Measurements from ENCODE around the gene FAN1.
"Not testable (repeated sequence)": the region's sequence is repeated elsewhere in the genome, so short reads cannot be mapped to it uniquely, and the experiment has no call there.

The FAN1 gene

GRCh38 chr15:30903497-30904187 lies at the start of gene FAN1:
Gene FAN1 (plus strand): TSS chr15:30903915. CDS start chr15:30904664, 749 bp downstream.
- DNase-seq: peak; percentile 49

GRCh38 chr15:30859091-30859874 lies 44.4 kb upstream of the FAN1 start:
- no peak for DNase-seq

DNA sequence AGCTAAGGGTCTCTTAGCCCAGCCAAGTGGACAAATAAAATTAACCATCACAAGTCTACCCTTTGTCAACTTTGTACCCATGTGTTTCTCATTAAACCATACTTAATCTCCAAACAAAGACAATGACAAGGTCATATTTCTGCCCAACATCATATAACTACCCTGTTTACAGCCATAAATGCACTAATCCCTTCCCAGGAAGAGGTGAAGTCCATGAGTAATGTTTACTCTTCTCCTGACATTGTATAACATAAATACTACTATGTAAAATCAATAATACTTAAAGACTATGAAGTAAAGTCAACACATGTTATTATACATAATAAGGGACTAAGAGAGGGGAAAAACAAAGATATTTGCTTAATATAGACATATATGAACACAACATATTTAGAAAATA lies 38.5 kb upstream of the FAN1 start:
- DNase-seq: no peak

DNA sequence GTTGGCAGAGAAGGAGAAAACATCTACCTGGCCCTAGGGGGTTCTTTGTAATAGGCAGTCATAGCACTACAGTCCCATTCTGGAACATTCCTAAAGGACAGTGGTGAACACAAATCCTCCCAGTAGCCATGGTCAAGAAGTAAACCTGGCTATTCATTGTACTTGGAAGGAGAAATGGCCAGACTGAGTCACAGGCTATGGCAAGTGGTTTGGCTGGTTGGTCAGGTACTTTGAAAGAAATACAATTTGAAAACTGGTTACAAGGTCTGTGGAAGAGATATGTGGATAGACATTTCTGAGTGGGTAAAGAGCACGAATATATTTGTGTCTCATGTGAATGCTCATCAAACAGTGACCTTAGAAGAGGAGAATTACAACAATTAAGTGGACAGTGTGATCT lies 33.0 kb upstream of the FAN1 start:
- no peak for DNase-seq

DNA sequence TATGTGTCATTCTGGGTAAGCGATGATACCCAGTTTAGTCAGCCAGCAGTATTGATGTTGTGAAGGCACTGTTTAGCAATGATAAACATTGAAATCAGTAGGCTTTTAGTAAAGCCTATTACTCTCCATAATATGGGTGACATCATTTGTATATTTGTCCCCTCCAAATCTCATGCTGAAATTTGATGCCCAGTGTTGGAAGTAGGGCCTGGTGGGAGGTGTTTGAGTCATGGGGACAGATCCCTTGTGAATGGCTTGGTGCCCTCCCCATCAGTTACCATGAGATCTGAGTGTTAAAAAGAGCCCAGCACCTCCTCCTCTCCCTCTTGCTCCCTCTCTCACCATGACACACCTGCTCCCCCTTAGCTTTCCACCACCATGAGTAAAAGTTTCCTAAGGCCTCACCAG lies 31.4 kb upstream of the FAN1 start:
- DNase-seq: no peak

GRCh38 chr15:30877070-30877469 lies 26.6 kb upstream of the FAN1 start:
- DNase-seq: no peak

DNA sequence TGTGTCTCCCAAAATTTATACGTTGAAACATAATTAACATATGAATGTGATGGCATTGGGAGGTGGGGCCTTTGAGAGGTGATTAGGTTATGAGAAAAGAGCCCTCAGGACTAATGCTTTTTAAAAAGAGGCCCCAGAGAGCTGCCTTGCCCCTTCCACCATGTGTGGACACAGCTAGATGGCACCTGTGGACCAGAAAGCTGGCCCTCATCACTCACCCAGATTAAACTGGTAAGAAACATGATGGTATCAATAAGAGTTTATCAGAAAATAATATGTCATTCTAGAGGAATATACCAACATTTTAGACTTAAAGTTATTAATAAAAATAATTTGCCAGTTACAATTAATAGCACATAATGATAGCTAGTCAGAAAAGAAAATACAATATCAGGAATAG lies 25.2 kb upstream of the FAN1 start:
- DNase-seq: no peak

DNA sequence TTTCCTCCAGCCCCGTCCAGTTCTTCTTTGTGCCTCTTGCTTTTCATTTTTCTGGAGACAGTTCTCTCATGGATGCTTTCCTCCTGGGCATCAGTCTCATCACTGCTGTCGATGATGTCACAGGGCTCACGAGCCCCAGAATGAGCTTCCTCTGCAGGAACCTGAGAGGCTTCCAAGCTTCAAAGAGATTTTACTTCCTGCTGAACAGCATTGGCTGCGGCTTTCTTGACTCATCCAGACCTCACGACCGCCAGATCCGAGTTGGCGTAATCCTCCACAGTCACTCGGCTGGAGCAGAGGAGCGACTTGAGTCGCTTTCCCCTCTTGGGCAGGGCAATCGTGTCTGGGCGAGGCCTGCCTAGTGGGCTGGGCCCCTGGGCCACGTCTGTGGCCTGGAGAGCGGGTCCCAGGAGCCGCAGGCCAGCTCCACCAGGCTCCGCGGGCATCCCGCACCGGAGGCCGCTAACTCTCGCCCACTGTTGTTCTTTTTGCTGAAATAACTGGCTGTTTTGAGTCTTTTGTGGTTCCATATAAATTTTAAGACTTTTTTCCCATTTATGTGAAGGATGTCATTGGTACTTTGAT lies 20.8 kb upstream of the FAN1 start:
- DNase-seq: no peak

- not testable (repeated sequence) for DNase-seq
Observed at GRCh38 chr15:30883666-30884065, 20.0 kb upstream of the FAN1 start.

DNA sequence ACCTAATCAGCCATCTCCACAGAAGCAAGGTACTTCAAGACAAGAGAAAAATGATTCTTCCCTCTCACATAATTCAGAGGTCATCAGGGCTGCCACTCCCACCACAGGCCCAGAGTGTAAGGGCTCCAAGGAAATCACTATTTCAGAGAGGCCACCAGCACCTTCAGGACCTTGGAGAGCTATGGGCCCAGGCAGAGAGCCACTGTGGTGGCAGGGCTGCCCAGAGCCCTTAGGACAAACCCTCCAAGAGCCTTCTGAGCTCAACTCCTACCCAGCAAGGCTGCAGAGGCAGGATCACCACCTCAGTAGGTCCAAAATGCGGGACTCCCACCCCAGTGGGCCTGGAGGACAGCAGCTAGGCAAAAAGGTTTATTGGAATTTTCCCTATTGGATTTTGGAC lies 17.9 kb upstream of the FAN1 start:
- no peak for DNase-seq

DNA sequence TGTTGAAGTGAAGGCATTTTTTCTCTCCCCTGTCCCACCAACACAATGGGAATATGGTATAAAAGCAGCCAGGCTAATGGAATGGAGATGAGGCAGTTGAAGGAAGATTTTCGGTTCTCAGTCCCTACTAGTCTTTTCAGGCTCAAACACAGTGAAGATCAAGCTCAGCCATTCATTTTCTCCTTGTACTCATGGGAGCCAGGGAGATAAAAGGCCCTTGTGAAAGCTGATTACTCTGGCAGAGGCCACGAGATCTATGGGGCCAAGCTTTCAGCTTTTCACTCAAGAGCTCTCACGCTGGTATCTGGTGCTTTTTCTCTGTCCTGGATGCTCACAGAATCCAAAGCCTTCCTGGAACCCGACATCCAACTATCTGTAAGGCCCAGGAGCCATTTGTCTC lies 14.5 kb upstream of the FAN1 start:
- DNase-seq: no peak

DNA sequence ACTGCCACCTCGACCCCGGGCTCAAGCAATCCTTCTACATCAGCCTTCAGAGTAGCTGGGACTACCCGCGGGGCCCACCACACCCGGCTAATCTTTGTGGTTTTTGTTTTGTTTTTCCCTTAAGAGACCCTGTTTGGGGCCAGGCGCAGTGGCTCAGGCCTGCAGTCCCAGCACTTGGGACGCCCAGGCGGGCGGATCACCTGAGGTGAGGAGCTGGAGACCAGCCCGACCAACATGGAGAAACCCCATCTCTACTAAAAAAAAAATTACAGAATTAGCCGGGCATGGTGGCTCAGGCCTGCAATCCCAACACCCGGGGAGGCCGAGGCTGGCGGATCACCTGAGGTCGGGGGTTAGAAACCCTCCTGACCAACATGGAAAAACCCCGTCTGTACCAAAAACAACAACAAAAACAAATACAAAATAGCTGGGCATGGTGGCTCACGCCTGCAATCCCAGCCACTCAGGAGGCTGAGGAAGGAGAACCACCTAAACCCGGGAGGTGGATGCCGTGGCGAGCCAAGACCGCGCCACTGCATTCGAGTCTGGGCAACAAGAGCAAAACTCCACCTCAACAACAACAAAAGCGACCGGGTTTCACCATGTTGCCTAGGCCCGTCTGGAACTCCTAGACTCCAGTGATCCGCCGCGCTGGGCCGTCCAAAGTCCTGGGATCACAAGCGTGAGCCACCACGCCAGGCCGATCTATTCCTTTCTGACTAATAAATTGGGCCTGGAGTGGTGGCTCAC lies 8.1 kb upstream of the FAN1 start:
- DNase-seq: no peak

GRCh38 chr15:30896211-30896606 lies 7.5 kb upstream of the FAN1 start:
- no peak for DNase-seq

GRCh38 chr15:30901889-30902288 lies 1.8 kb upstream of the FAN1 start:
- DNase-seq: no peak

- DNase-seq: no peak
Observed at GRCh38 chr15:30904812-30905211, 1.1 kb downstream of the FAN1 start.

- no peak for DNase-seq
Observed at GRCh38 chr15:30905821-30906220, 2.1 kb downstream of the FAN1 start.

- no peak for DNase-seq
Observed at GRCh38 chr15:30906366-30906765, 2.7 kb downstream of the FAN1 start.

GRCh38 chr15:30913761-30914160 lies 10.0 kb downstream of the FAN1 start:
- DNase-seq: no peak

- DNase-seq: no peak
Observed at GRCh38 chr15:30917013-30917412, 13.3 kb downstream of the FAN1 start.

- no peak for DNase-seq
Observed at GRCh38 chr15:30917675-30918074, 14.0 kb downstream of the FAN1 start.

- no peak for DNase-seq
Observed at GRCh38 chr15:30918366-30918765, 14.7 kb downstream of the FAN1 start.

DNA sequence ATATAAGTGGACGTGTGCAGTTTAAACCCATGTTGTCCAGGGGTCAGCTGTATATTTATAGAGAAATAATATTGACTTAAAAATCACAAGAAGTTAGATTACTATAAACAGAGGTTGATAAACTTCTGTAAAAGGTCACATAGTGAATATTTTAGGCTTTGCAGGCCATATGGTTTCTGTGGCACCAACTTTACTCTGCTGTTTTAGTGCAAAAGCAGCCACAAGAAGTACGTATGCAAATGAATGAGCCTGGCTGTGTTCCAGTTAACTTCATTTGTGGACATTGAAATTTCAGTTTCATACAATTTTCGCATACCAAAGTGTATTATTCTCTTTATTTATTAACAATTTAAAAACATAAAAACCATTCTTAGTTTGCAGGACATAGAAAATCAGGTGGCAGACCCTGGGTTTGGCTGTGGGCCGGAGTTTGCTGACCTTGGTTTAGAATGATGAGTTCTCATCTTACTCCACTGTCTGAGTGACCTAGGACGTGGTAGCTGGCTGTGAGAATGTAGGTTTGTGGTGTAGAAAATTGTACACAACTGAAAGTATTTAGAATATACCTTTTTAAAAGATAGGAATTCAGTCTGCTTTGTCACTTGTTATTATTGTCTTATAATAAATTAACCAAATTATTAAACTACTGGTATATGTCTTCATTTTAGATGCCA lies 16.3 kb downstream of the FAN1 start:
- DNase-seq: no peak

DNA sequence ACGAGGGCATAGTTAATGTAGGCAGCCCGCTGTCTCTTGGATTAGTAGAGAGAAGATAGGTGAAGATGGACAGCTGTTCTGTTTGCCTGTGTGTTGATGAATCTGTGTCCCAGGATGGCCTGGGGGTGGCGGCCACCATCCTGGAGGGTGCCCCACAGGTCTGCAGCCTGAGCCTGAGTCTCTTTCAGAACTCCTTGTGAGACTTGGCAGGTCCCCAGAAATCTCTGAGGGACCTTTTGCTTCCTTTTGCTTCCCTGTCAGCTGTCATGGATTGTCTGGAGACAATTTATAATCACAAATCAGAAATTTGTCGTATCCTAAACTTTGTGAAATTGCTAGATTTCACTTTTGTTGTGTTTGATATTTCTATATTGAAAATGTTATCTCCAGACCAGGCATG lies 17.4 kb downstream of the FAN1 start:
- no peak for DNase-seq

All from OCI-M1 (cell line).